ENCODE data around the gene C3orf70.
"Not testable (repeated sequence)": the region's sequence is repeated elsewhere in the genome, so short reads cannot be mapped to it uniquely, and the experiment has no call there.

C3orf70 gene

DNA sequence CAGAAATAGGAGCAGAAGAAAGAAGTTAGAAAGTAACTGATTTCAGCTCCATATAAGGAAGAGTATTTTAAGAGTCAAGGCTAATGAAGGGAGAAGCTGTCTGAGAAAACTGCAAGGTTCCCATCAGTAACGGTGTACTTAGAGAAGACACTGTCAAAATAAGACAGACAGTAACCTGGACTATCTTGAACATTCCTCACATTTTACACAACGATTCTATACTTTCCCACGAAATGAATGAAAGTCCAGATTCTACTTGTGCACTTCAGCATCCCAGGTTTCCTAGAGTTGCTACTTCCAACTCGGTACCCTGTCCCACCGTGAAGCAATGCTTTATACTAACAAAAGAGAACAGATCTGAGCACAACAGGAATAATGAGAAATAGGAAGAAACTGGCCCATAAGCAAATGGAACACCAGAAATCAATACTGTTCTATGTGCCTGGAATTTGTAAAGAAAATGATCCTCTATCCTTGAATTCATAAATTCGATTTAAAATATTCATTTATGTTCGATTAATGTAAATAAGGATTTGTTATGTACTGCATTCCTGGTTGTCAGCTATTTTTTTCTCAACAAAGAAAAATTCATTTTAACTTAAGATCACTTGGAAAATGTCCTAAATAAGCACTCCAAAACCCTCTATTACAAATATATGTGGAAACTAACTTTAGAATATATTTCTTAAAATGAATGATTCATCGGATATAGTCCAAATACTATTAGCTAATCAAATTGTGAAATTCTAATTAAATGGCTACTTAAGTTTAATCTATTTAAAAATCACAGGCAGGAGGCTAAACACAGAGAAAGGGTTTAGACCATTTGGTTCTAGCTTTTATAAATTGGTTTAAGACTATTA is 1.5 kb downstream of the C3orf70 start:
- DNase-seq (ENCODE audit: low read depth in 2 of 2): no peak

DNA sequence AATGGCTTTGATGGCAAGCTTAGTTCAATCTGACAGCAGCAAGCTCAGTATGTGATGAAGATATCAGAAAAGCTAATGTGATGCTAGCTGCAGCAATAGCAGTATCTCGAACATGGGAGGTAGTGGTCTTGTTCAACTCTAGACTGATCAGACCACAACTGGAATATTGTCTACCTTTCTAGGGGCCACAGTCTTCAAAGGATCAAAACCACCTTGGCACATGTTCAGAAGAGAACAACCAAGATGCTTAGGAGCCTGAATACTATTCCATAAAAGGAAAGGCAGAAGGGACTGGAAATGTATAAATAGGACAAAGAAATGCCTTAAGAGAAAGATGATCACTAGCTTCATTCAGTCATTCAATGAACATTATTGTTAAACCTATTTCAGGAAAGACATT is 2.3 kb downstream of the C3orf70 start:
- DNase-seq (ENCODE audit: low read depth in 2 of 2): no peak

GRCh38 chr3:185149591-185149990 is 3.3 kb downstream of the C3orf70 start:
- no peak for DNase-seq (ENCODE audit: low read depth in 2 of 2)

DNA sequence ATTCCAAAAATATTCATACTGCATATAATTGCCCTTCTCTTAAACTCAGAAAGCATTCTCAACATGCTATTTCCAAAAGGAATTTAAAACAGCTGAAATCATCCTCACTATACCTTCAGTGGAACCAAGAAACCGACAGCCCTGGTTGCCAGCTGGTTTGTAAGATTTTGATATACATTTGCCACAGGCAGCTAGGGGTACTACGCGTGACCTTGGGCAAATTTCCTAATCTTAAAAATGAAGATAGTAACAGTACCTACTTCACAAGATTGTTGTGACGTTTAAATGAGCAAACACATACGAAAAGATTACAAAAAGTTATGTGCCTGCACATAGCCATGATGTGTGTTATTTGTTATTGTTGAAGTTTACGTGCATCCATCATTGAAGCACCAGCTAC is 7.3 kb downstream of the C3orf70 start:
- DNase-seq (ENCODE audit: low read depth in 2 of 2): no peak

DNA sequence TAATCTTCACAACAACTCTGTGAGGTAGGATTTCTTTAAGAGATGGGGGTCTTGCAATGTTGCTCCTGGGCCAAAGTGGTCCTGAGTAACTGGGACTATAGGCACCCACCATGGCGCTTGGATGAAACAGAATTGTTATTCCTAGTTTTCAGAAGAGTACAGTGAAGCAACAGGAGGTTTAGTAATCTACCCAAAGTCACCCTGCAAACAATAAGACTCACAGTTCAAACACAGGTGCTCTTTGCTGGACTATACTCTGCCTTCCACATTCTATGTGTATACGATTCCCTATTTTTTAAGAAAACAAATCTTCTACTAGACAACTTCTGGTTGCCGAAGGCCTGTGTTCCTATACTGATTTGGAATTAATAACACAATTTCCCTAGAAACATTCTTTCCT is 8.1 kb downstream of the C3orf70 start:
- DNase-seq (ENCODE audit: low read depth in 2 of 2): no peak

DNA sequence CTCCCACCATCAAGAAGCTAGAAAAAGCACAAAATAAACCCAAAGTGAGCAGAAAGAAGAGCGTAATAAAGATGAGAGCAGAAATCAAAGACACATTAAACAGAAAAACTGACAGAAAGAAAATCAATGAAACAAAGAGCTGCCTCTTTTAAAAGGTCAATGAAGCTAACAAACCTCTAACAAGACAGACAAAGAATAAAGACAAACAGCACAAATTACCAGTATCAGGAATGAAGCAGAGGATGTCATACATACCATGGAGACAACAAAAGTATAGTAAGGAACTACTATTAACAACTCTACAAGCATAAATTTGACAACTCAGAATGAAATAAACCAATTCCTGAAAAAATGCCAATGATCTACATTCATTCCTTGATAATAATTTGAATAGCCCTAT is 15.0 kb downstream of the C3orf70 start:
- DNase-seq (ENCODE audit: low read depth in 2 of 2): no peak

- no peak for DNase-seq (ENCODE audit: low read depth in 2 of 2)
Observed at GRCh38 chr3:185134509-185134908, 18.4 kb downstream of the C3orf70 start.

- no peak for DNase-seq (ENCODE audit: low read depth in 2 of 2)
Observed at GRCh38 chr3:185131602-185132256, 21.1 kb downstream of the C3orf70 start.

DNA sequence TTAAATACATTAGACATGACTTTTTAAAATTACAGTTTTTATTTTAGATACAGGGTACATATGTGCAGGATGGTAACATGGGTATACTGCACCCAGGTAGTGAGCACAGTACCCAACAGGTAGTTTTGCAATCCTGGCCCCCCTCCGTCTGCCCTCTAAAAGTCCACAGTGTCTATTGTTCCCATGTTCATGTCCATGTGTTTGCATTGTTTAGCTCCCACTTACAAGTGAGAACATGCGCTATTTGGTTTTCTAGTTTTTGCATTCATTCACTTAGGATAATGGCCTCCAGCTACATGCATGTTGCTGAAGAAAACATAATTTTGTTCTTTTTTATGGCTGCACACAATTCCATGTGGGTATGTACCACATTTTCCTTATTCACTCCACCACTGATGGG is 23.8 kb downstream of the C3orf70 start:
- DNase-seq (ENCODE audit: low read depth in 2 of 2): no peak

DNA sequence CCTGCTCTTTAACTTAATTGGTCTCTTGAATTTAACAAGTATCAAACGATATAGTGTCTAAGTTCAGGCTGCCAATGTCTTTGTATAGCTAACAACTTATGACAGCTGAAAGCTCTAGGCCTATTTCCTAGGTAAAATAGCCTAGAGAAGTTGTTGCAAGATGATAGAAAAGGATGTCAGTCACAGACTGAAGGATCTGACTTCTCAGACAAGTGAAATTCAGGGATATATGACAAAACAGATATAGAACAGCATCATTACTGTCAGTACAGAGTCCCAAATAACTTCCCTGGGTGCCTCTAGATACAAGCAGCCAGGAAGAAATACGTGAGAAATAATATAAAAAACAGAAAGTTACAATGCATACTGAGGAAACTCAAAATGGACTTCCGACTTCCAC is 26.7 kb downstream of the C3orf70 start:
- DNase-seq (ENCODE audit: low read depth in 2 of 2): no peak

- DNase-seq (ENCODE audit: low read depth in 2 of 2): no peak
Observed at GRCh38 chr3:185120126-185120525, 32.7 kb downstream of the C3orf70 start.

- no peak for DNase-seq (ENCODE audit: low read depth in 2 of 2)
Observed at GRCh38 chr3:185115371-185115770, 37.5 kb downstream of the C3orf70 start.

DNA sequence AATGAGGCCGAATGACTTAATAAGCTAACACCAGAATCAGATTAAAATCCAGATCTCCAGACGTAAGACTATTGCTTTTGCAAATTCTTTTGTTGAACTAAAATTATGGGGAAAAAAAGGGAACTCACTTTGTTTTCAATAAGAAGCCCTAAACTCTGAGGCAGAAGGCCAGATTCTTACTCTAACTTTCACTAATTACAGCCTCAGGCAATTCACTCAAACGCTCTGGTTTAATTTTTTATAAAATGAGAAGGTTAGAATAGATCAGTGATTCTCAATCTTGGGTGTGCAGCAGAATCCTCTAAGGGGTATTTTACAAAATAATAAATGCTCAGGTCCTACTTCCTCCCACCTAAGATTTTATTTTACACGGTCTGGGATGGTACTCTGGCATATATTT is 38.1 kb downstream of the C3orf70 start:
- DNase-seq (ENCODE audit: low read depth in 2 of 2): no peak

- DNase-seq (ENCODE audit: low read depth in 2 of 2): no peak
Observed at GRCh38 chr3:185112186-185112585, 40.7 kb downstream of the C3orf70 start.

DNA sequence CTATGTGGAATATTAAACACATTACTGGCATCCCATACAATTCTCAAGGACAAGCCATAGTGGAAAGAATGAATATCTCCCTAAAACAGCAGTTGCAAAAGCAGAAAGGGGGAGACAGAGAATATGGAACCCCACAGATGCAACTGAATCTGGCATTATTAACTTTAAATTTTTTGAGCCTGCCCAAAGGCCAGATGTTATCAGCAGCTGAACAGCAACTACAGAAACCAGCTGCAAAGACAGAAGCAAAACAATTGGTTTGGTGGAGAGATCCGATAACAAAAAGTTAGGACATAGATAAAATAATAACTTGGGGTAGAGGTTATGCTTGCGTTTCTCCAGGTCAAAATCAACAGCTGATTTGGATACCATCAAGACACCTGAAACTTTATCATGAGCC is 43.8 kb downstream of the C3orf70 start:
- not testable (repeated sequence) for DNase-seq (ENCODE audit: low read depth in 2 of 2)

DNA sequence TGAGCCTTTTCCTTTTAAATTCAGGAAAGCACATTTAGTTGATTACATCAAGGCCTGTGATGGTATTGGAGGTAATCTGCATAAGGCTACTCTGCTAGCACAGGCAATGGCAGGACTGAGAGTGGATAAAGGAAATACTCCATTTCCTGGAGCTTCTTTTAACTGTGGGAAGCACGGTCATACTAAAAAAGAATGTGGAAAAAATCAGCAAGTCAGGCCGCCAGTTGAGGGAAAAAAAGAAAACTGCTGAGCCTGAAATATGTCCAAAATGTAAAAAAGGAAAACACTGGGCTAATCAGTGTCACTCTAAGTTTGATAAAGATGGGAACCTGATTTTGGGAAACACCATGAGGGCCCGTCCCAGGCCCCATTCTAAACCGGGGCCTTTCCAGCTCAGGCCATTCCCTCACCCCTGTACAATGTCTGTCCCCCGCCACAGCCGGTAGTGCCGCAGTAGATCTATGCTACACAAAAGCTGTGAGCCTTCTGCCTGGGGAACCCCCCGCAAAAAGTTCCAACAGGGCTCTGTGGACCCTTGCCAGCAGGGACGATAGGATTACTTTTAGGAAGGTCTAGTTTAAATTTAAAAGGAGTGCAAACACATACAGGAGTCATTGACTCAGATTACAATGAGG is 46.5 kb downstream of the C3orf70 start:
- DNase-seq (ENCODE audit: low read depth in 2 of 2): not testable (repeated sequence)

- no peak for DNase-seq (ENCODE audit: low read depth in 2 of 2)
Observed at GRCh38 chr3:185103359-185104127, 49.3 kb downstream of the C3orf70 start.

- no peak for DNase-seq (ENCODE audit: low read depth in 2 of 2)
Observed at GRCh38 chr3:185094697-185095096, 58.2 kb downstream of the C3orf70 start.

GRCh38 chr3:185093116-185093515 is 59.7 kb downstream of the C3orf70 start:
- no peak for DNase-seq (ENCODE audit: low read depth in 2 of 2)

DNA sequence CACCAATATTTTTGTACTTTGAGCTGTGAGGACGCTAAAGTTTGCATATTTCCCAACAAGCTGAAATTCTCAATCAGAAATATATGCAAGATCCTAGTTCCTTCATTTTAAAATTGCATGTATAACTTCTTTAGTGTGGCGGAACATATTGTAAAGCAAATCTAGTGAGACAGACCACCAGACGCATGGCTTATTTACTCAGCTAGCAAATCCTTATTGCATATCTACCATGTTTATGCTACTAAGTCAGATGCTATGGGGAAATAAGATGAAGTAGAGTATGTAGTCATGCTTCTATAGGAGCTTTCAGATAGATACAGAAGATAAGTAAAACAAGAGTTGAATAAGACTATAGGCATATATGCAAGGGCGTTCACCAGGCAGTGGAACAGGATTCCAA is 62.0 kb downstream of the C3orf70 start:
- DNase-seq (ENCODE audit: low read depth in 2 of 2): no peak

- DNase-seq (ENCODE audit: low read depth in 2 of 2): no peak
Observed at GRCh38 chr3:185089751-185090150, 63.1 kb downstream of the C3orf70 start.

DNA sequence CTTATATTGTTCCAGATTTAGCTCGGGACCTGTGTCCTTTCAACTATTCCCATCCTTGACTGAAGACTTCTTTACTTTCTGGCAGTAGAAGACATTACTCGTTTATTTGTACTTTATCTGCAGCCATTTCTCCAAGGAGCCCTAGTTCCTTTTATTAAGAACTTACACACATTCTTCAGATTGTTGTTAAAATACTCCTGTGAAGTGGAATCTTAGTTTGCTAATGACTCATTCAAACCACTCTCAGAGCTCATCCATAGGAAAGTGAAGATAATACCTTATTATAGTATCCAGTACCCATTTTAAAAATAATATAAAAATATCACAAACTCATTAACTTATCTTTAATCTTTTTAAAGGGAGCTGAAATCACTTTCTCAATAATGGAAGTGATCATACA is 63.5 kb downstream of the C3orf70 start:
- DNase-seq (ENCODE audit: low read depth in 2 of 2): no peak
